CD4-positive, alpha-beta T cell treated with Interferon alpha-2 for 1 hour (primary cell): ENCODE results near the gene AARS1.
"Not testable (repeated sequence)": the region's sequence is repeated elsewhere in the genome, so short reads cannot be mapped to it uniquely, and the experiment has no call there.

ENCODE experiments used
- DNase-seq, 2 donors: peaks; one replicate each; pipeline ENCODE4 v3.0.0-alpha.2; 2020 to 2022

AARS1 gene

GRCh38 chr16:70270176-70270575 is 19.1 kb downstream of the AARS1 start:
- DNase-seq, result no peak

- no peak for DNase-seq
Measured at GRCh38 chr16:70269471-70269870, 19.8 kb downstream of the AARS1 start.

DNA sequence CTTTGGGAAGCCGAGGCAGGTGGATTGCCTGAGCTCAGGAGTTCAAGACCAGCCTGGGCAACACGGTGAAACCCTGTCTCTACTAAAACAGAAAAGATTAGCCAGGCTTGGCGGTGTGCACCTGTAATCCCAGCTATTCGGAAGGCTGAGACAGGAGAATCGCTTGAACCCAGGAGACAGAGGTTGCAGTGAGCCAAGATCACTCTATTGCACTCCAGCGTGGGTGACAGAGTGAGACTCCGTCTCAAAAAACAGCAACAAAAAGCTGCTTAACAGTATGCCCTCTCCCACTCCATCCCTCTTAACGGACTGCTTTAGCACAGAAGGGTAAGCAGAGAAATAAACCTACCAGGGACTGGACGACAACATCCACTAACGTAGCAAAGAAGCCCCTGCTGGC is 21.4 kb downstream of the AARS1 start:
- not testable (repeated sequence) for DNase-seq

GRCh38 chr16:70267516-70267915 is 21.8 kb downstream of the AARS1 start:
- DNase-seq, result peak; percentile 23 to 44

DNA sequence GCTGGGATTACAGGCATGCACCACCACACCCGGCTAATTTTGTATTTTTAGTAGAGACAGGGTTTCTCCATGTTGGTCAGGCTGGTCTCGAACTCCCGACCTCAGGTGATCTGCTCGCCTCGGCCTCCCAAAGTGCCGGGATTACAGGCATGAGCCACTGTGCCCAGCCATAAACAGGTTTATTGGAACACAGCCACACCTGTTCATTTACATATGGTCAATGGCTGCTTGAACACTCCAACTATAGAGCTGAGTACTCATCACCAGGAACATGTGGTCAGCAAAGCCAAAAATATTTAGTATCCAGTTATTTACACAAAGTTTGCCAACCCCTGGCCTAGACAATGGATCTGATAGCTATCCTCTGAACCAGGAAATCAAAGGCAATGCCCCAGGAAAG is 29.4 kb downstream of the AARS1 start:
- DNase-seq, result not testable (repeated sequence)

GRCh38 chr16:70258946-70259345 is 30.4 kb downstream of the AARS1 start:
- no peak for DNase-seq

- DNase-seq, result no peak
Measured at GRCh38 chr16:70258065-70258464, 31.2 kb downstream of the AARS1 start.

DNA sequence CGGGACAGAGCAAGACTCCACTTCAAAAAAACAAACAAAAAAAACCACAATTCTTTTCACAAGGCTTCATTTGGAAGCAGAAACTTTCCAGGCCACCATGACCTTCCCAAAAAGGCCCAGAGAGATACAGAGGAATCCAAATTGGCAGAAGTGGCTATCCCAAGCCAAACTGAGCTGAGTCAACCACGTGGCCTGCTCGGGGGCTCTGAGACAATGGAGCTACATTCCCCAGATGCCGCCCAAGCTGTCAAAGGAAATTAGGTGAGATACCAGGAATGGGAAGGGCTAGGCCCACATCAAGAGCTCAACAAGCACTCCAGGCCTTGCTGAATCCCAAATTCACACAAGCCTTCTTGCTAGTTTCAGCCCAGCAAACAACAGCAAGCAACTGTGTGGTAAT is 31.9 kb downstream of the AARS1 start:
- DNase-seq, result no peak

DNA sequence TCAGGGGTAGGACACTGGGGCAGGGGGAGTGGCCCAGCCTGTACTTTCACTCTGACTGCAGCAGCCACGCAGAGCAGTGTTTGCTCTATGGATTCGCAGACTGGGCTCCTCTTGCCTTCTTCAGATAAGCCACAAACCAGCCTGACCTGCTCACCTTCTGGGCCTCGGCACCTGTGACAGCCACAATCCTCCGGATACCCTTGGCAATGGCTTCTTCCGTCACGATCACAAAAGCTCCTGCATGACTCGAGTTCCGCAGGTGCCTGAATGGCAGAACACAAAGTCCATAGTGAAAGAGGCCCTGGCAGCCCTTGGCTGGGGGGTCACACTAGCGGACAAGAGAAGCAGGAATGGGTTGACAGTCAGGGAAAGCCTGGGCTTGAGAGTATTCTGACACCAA is 33.7 kb downstream of the AARS1 start:
- DNase-seq, result no peak

DNA sequence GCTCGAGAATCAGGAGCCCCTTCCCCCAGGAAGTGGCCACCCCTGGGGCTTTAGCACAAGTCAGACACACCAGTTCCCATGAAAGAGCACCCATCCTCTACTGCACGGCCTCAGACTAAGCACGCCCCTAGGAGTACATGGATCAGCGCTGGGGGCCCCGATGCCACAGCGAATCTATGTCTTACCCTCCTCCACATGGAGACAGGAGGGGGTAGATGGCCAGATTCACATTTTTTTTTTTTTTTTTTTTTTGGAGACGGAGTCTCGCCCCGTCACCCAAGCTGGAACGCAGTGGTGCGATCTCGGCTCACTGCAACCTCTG is 34.4 kb downstream of the AARS1 start:
- DNase-seq, result no peak

GRCh38 chr16:70254180-70254964 is 34.9 kb downstream of the AARS1 start:
- no peak for DNase-seq

DNA sequence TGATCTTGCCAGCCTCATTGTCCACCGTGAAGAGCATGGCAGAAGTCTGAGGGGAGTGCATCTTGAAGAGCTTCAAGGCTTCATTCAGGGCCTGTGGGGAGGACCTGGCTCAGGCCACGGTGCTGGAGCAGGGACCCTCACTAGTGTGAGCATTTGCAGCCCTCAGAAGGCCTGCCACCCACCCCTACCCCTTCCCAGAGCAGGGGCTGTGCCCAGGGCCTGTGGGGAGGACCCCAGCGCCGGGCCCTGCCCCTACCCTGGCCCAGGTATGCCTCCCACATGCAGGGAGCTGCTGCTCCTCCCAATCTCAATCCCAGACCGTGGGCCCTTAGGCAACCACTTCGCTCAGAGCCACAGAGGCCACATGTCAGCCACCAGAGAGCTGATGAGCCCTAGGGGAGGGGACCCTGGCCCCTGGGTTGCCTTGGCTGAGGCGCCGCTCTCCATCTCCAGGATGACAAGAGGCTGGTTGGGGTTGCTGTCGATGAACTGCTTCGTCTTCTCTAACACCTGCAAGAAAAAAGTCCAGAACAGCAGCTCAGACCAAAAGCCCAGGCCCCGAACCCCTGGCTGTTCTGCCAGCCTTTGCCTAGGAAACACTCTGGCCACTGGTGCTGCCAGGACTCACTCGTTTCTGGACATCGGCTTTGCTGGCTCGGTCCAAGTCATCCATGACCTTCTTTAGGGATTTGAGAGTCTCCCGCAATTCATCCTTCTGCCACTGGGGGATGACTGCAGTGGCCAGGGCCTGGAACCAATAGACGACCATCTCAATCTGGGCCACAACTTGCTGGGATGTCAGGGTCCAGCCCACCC is 35.8 kb downstream of the AARS1 start:
- peak; percentile 7 to 47 for DNase-seq

DNA sequence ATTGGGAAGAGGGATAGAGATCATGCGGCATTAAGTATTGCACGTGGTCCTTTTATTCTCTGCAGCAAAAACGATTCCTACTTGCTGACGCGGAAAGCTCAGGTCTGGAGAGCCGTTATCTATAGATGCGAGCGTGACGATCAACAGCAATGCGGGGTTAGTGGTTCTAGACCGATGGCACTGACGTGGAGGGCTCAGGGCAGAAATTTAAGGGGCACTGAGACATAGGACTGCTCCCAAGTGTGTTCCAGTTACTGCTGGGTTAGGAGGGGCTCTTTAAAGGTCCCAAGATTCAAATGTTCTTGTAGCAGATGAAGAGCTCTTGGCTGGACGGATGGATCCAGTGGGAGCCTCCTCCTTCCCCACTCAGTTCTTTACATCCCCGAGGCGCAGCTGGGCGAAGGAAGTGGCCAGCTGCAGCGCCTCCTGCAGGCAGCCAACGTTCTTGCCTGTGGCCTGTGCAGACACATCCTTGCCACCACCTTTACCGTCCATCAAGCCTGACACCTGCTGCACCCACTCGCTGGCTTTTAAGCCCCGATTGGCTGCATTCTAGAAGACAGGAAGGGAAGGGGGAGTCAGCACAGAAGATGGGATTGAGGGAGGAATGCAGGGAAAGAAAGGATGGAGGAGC is 36.8 kb downstream of the AARS1 start:
- no peak for DNase-seq

GRCh38 chr16:70251629-70252354 is 37.5 kb downstream of the AARS1 start, which contains the start of gene EXOSC6:
EXOSC6 (minus strand) TSS chr16:70251940; CDS start chr16:70251900, 40 bp downstream.
- peak; percentile 92 to 94 for DNase-seq

GRCh38 chr16:70250748-70251628 is 38.3 kb downstream of the AARS1 start:
- DNase-seq, result no peak

DNA sequence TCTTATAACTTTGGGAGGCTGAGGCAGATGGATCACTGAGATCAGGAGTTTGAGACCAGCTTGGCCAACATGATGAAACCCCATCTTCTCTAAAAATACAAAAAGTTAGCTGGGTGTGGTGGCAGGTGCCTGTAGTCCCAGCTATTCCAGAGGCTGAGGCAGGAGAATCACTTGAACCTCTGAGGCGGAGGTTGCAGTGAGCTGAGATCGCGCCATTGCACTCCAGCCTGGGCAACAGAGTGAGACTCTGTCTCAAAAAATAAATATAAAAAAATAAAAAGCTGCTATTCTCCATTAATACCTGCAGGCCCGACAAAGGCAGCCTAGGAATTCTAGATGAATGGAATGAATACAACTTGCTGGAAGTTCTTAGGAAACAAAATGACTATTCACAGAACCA is 39.6 kb downstream of the AARS1 start:
- DNase-seq, result not testable (repeated sequence)

DNA sequence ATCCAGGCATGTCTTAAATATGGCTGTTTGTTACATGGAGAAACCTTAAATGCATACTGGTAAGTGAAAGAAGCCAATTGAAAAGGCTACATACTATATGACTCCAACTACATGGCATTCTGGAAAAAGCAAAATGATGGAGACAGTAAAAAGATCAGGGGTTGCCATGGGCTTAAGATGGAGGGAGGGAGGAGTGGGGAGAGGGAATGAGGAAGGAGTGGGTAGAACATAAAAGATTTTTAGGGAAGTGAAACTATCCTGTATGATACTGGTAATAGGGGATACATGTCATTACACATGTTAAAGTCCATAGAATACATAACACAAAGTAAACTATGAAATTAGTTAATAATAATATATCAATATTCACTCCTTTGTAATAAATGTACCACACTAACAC is 50.5 kb downstream of the AARS1 start:
- DNase-seq, result not testable (repeated sequence)

DNA sequence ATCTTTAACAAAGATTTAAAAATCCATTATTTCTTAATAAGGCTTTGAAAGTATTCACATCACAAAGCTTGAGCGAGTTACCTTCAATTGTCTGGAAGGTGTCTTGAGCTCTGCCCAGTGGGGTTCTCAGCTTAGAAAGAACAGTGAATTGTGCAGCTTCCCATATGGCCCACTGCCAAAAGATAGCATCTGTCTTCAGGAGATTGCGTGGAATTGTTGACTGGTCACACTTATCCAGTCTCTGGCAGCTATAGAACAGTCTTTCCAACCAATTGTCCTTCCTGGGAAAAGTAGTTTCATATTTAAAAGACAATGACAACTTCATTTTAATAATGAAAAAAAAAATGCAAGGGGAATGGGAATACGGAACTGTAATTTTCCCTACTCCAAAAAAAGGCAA is 57.5 kb downstream of the AARS1 start:
- DNase-seq, result not testable (repeated sequence)

- not testable (repeated sequence) for DNase-seq
Measured at GRCh38 chr16:70226024-70226423, 63.3 kb downstream of the AARS1 start.

DNA sequence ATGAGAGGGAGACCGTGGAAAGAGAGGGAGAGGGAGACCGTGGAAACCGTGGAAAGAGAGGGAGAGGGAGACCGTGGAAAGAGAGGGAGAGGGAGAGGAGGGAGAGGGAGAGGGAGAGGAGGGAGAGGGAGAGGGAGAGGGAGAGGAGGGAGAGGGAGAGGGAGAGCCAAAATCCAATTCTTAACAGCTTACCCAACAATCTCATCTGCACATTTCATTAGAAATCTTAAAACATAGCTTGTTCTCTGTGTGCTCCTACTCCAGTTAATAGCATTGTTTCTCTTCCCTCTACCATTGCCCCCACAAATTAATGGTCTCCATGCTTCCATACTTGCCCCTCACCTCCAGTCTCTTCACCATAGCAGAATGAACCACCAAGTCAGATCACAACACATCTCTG is 63.9 kb downstream of the AARS1 start:
- not testable (repeated sequence) for DNase-seq

GRCh38 chr16:70224645-70225044 is 64.7 kb downstream of the AARS1 start:
- DNase-seq, result not testable (repeated sequence)

DNA sequence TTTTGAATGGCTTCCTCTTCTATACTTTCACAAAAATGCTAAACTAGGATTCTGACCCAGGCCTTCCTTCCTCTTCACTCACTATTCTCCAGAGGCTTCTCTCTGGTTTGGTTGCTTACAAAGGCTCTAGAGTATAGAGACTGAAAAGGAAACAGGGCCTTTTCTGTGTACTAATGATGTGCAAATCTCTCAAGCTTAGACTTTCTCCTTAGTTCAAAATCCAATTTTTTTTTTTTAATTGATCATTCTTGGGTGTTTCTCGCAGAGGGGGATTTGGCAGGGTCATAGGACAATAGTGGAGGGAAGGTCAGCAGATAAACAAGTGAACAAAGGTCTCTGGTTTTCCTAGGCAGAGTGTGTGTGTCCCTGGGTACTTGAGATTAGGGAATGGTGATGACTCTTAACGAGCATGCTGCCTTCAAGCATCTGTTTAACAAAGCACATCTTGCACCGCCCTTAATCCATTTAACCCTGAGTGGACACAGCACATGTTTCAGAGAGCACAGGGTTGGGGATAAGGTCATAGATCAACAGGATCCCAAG is 65.3 kb downstream of the AARS1 start:
- DNase-seq, result not testable (repeated sequence)
